SU-DHL-6 (cell line): Measurements from ENCODE around the gene SH3BP5L.

ENCODE experiments used
- H2AFZ ChIP-seq: fragments of 200-600 bp; sonication (generic); 2 replicates; pipeline ENCODE4 v1.6.1; 2014; ENCODE audit warnings: low read depth, mild to moderate bottlenecking, moderate library complexity, mixed read lengths, antibody characterized with exemption, low read length; ENCODE audit not compliant: severe bottlenecking
- H3F3A ChIP-seq: fragments of 200-600 bp; shearing (Covaris generic); 2 replicates; pipeline ENCODE4 v1.6.0; 2016; ENCODE audit warnings: antibody characterized with exemption, mild to moderate bottlenecking; ENCODE audit not compliant: insufficient read depth
- H3K27ac ChIP-seq: fragments of 200-600 bp; sonication (generic); 2 replicates; pipeline ENCODE4 v1.5.1; 2016; ENCODE audit warnings: low read depth, mild to moderate bottlenecking, low read length, moderate library complexity, mixed read lengths
- H3K27me3 ChIP-seq: fragments of 200-600 bp; sonication (generic), shearing (Covaris generic); 2 replicates; pipeline ENCODE4 v1.6.0; 2014; ENCODE audit warnings: mild to moderate bottlenecking, low read length
- H3K36me3 ChIP-seq: fragments of 200-600 bp; sonication (generic); 2 replicates; pipeline ENCODE4 v1.6.1; 2014; ENCODE audit warnings: mild to moderate bottlenecking, low read length, mixed read lengths
- H3K4me2 ChIP-seq: fragments of 300-600, 200-600 bp; shearing (Covaris generic), sonication (generic); 2 replicates; pipeline ENCODE4 v1.6.0; 2014; ENCODE audit warnings: low read length, low read depth, mild to moderate bottlenecking; ENCODE audit not compliant: poor library complexity, severe bottlenecking
- H3K4me3 ChIP-seq: fragments of 200-600 bp; sonication (generic); 2 replicates; pipeline ENCODE4 v1.5.1; 2014; ENCODE audit warnings: antibody characterized with exemption, low read length, mild to moderate bottlenecking, mixed read lengths; ENCODE audit not compliant: insufficient read depth, poor library complexity, severe bottlenecking
- H3K79me2 ChIP-seq: fragments of 200-600 bp; sonication (generic); 2 replicates; pipeline ENCODE4 v1.6.1; 2014; ENCODE audit warnings: mild to moderate bottlenecking, low read length, moderate library complexity; ENCODE audit not compliant: insufficient read depth
- H3K9ac ChIP-seq: fragments of 200-600 bp; sonication (generic); 2 replicates; pipeline ENCODE4 v1.7.0; 2014; ENCODE audit warnings: mild to moderate bottlenecking, low read length
- H3K9me2 ChIP-seq: fragments of 200-600 bp; sonication (generic); replicated peaks from 2 replicates; pipeline ENCODE4 v1.6.1; 2014; ENCODE audit warnings: low read length; ENCODE audit not compliant: insufficient read depth
- H3K9me3 ChIP-seq: fragments of 200-600 bp; sonication (generic); 2 replicates; pipeline ENCODE4 v1.6.1; 2014; ENCODE audit warnings: low read length, mixed read lengths; ENCODE audit not compliant: insufficient read depth
- H4K20me1 ChIP-seq: fragments of 200-600 bp; sonication (generic); 2 replicates; pipeline ENCODE4 v1.6.1; 2014; ENCODE audit warnings: low read depth, mild to moderate bottlenecking, antibody characterized with exemption, low read length, moderate library complexity, mixed read lengths
- EZH2phosphoT487 ChIP-seq: fragments of 200-600 bp; sonication (generic), shearing (Covaris generic); conservative IDR thresholded peaks from 2 replicates; pipeline ENCODE4 v1.6.1; 2018; ENCODE audit warnings: mild to moderate bottlenecking, antibody characterized with exemption, low read length, moderate library complexity, mixed read lengths
- TF ChIP-seq, protein P1 (sequence below): fragments of 200-600 bp; sonication (generic); IDR thresholded peaks from one replicate; pipeline ENCODE4 v1.5.1; 2017; ENCODE audit warnings: antibody characterized with exemption, mild to moderate bottlenecking, low read length, moderate library complexity; ENCODE audit not compliant: insufficient read depth, poor library complexity, severe bottlenecking

The SH3BP5L gene

GRCh38 chr1:248788327-248788726 is 37.4 kb downstream of the SH3BP5L start:
- TF ChIP-seq EZH2phosphoT487 = no peak
- TF ChIP-seq, protein P1, sequence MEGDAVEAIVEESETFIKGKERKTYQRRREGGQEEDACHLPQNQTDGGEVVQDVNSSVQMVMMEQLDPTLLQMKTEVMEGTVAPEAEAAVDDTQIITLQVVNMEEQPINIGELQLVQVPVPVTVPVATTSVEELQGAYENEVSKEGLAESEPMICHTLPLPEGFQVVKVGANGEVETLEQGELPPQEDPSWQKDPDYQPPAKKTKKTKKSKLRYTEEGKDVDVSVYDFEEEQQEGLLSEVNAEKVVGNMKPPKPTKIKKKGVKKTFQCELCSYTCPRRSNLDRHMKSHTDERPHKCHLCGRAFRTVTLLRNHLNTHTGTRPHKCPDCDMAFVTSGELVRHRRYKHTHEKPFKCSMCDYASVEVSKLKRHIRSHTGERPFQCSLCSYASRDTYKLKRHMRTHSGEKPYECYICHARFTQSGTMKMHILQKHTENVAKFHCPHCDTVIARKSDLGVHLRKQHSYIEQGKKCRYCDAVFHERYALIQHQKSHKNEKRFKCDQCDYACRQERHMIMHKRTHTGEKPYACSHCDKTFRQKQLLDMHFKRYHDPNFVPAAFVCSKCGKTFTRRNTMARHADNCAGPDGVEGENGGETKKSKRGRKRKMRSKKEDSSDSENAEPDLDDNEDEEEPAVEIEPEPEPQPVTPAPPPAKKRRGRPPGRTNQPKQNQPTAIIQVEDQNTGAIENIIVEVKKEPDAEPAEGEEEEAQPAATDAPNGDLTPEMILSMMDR = no peak
- Histone ChIP-seq H3F3A (no peaks in the 10 kb centered on the region), H3K9ac (no peak overlapping the region), H3K4me2 (no peak overlapping the region), H3K9me2 (no peaks in the 10 kb centered on the region), H3K27ac (no peak overlapping the region), H3K27me3 (no peaks in the 10 kb centered on the region), H2AFZ (no peak overlapping the region), H3K9me3 (no peaks in the 10 kb centered on the region), H3K36me3 (no peaks in the 10 kb centered on the region), H4K20me1 (no peaks in the 10 kb centered on the region), H3K79me2 (no peaks in the 10 kb centered on the region), H3K4me3 (no peak overlapping the region)

- Histone ChIP-seq H3K9me3 (no peaks in the 10 kb centered on the region), H4K20me1 (no peaks in the 10 kb centered on the region), H3K27me3 (no peaks in the 10 kb centered on the region), H3K4me3 (no peak overlapping the region), H3K9me2 (no peaks in the 10 kb centered on the region), H3K4me2 (no peak overlapping the region), H3F3A (no peaks in the 10 kb centered on the region), H3K79me2 (no peaks in the 10 kb centered on the region), H3K36me3 (no peaks in the 10 kb centered on the region), H3K27ac (no peak overlapping the region), H2AFZ (no peak overlapping the region), H3K9ac (no peak overlapping the region)
- TF ChIP-seq, protein P1 = no peak
- TF ChIP-seq EZH2phosphoT487 = no peak
Measured at GRCh38 chr1:248787430-248787829, 38.3 kb downstream of the SH3BP5L start.

DNA sequence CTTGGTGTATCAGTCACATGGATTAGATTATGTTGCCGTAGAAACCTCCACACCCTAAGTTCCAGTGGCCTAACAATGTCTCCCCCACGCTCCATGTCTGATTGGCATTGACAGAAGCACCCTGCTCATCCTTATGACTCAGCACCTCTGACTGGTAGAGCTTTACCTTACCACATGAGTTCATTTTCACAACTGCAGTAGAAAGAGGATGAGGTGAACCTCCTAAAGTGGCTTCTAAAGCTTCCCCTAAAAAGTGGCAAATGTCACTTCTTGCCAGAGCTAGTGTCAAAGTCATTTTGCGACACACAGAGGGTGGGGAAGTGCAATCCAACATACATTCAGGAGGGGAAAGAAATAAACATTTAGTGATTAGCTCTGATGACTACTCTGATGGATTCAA is 39.6 kb downstream of the SH3BP5L start:
- Histone ChIP-seq H3K4me2 (no peak overlapping the region), H3K36me3 (no peaks in the 10 kb centered on the region), H4K20me1 (no peaks in the 10 kb centered on the region), H3F3A (no peaks in the 10 kb centered on the region), H3K9me3 (peaks cover 5% of the 10 kb centered on the region; the same call in 1 of the 2 replicates), H3K4me3 (no peak overlapping the region), H3K9ac (no peak overlapping the region), H3K27me3 (no peaks in the 10 kb centered on the region), H2AFZ (no peak overlapping the region), H3K79me2 (no peaks in the 10 kb centered on the region), H3K9me2 (no peaks in the 10 kb centered on the region), H3K27ac (no peak overlapping the region)
- TF ChIP-seq, protein P1 = no peak
- no peak for TF ChIP-seq EZH2phosphoT487

DNA sequence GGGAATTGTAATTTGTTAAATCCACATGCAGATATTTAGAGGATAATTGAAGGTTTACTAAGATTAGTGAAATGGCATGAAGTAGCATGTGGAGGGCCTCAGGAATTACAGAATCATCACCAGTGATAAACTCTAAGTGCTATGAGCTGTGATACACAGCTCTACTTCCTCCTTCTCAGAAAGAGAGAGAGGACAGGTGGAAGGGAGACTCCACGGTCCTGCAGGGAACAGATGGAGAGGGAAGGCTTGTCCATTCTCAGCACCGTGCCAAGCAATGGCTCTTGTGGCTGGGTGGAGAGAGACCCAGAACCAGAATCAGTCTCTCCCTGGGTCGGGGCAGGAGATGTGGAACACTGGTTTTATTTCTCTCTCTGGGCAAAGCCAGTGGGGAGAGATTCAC is 42.3 kb downstream of the SH3BP5L start:
- Histone ChIP-seq H3K4me2 (no peak overlapping the region), H3K36me3 (no peaks in the 10 kb centered on the region), H3K4me3 (no peak overlapping the region), H3K9ac (no peak overlapping the region), H3F3A (no peaks in the 10 kb centered on the region), H3K27ac (no peak overlapping the region), H3K27me3 (no peaks in the 10 kb centered on the region), H3K79me2 (no peaks in the 10 kb centered on the region), H4K20me1 (no peaks in the 10 kb centered on the region), H3K9me2 (no peaks in the 10 kb centered on the region), H2AFZ (no peak overlapping the region), H3K9me3 (peaks cover 8% of the 10 kb centered on the region; the same call in 1 of the 2 replicates)
- no peak for TF ChIP-seq EZH2phosphoT487
- TF ChIP-seq, protein P1 = no peak
